Adrenal gland (tissue), 5 donors: ENCODE results near the gene RAMACL.

Experiments
- CTCF ChIP-seq, 6 experiments: fragments of 450-650 bp in 4 of 6; fragments of 200-600 bp in 2 of 6; sonication (generic) in 1 of 6; IDR thresholded peaks; 1 replicate in 5 of 6; 2 replicates in 1 of 6; pipeline versions ENCODE4 v1.5.1 to v1.8.0; 2016 to 2021; ENCODE audit warnings: antibody characterized with exemption in 6 of 6, mild to moderate bottlenecking in 2 of 6, moderate library complexity in 1 of 6
- POLR2A ChIP-seq, 2 donors: fragments of 450-650 bp; IDR thresholded peaks; one replicate each; pipeline ENCODE4 v1.6.1; 2017; ENCODE audit warnings: antibody characterized with exemption in 2 of 2, mild to moderate bottlenecking in 2 of 2, moderate library complexity in 1 of 2
- donor health status: DM: no; HTN: no; CAD: no.

GRCh38 chr6:166611631-166612030 lies 25.2 kb upstream of the RAMACL start:
- TF ChIP-seq CTCF (IDR thresholded peaks at IDR 0.05) (no peak), POLR2A (IDR thresholded peaks at IDR 0.05) (no peak)
